PFSK-1 (cell line): ENCODE data around the gene RBM7.

Experiments used
- FOXP2 ChIP-seq: optimal IDR thresholded peaks from 2 replicates; pipeline ENCODE3; 2011; ENCODE audit warnings: borderline replicate concordance, control low read depth, inconsistent platforms; ENCODE audit not compliant: insufficient read depth; ENCODE audit errors: extremely low read length, extremely low read depth
- POLR2AphosphoS5 ChIP-seq: IDR thresholded peaks from 2 replicates; pipeline ENCODE4 v1.6.1; 2012; ENCODE audit warnings: low read depth, mild to moderate bottlenecking, control low read depth, low read length, moderate library complexity
- REST ChIP-seq, 2 experiments: IDR thresholded peaks; 2 replicates each; pipeline versions ENCODE4 v1.6.1 to v1.8.0; 2011 to 2012; ENCODE audit warnings: low read depth in 2 of 2, low read length in 2 of 2, control low read depth in 1 of 2, inconsistent platforms in 1 of 2, mild to moderate bottlenecking in 1 of 2, moderate library complexity in 1 of 2; ENCODE audit not compliant: insufficient read depth in 1 of 2
- SIN3A ChIP-seq: IDR thresholded peaks from 2 replicates; pipeline ENCODE4 v1.6.1; 2012; ENCODE audit warnings: mild to moderate bottlenecking, low read length, moderate library complexity, borderline replicate concordance; ENCODE audit not compliant: insufficient read depth
- TAF1 ChIP-seq: IDR thresholded peaks from 2 replicates; pipeline ENCODE4 v1.6.1; 2012; ENCODE audit warnings: low read length, control low read depth, borderline replicate concordance; ENCODE audit not compliant: insufficient read depth

- no peak for TF ChIP-seq REST (IDR thresholded peaks at IDR 0.05; ENCODE audit: insufficient read depth in 1 of 2, low read depth in 2 of 2, low read length in 2 of 2)
- no peak for TF ChIP-seq TAF1
- no peak for TF ChIP-seq SIN3A
- TF ChIP-seq POLR2AphosphoS5: no peak
- no peak for TF ChIP-seq FOXP2
These were observed 46.4 kb upstream of the RBM7 start for GRCh38 chr11:114354076-114354475.
